K562 (cell line): ENCODE results near the gene ELOF1. TPM values are rescaled to one million over a fixed set of nuclear protein-coding genes. Genes with fewer than 3 reads are reported as not detected.

ENCODE experiments used
- ARID1B ChIP-seq: fragments of 450-650 bp; IDR thresholded peaks from 2 replicates; pipeline ENCODE4 v1.6.1; 2016; ENCODE audit warnings: antibody characterized with exemption, mild to moderate bottlenecking, inconsistent platforms
- EHMT2 ChIP-seq: fragments of 450-650 bp; IDR thresholded peaks from 2 replicates; pipeline ENCODE4 v1.6.1; 2018; ENCODE audit warnings: antibody characterized with exemption
- GATAD2A ChIP-seq: fragments of 450-650 bp; IDR thresholded peaks from 2 replicates; pipeline ENCODE4 v1.6.1; 2017
- KAT2B ChIP-seq: IDR thresholded peaks from one replicate; pipeline ENCODE4 v1.6.1; 2012; ENCODE audit warnings: low read depth, mild to moderate bottlenecking, control low read depth, inconsistent platforms, low read length, moderate library complexity
- KDM1A ChIP-seq, 2 experiments: fragments of 450-650 bp; IDR thresholded peaks; 2 replicates each; pipeline ENCODE4 v1.6.1; 2016; ENCODE audit warnings: mild to moderate bottlenecking in 2 of 2
- NBN ChIP-seq: fragments of 450-650 bp; IDR thresholded peaks from 2 replicates; pipeline ENCODE4 v1.6.1; 2016; ENCODE audit warnings: low read depth, mild to moderate bottlenecking
- NFATC3 ChIP-seq: fragments of 450-650 bp; IDR thresholded peaks from 2 replicates; pipeline ENCODE4 v1.6.1; 2017; ENCODE audit warnings: mild to moderate bottlenecking
- PHB2 ChIP-seq: fragments of 450-650 bp; IDR thresholded peaks from 2 replicates; pipeline ENCODE4 v1.6.1; 2017; ENCODE audit warnings: low read depth
- POLR2B ChIP-seq: fragments of 450-650 bp; IDR thresholded peaks from 2 replicates; pipeline ENCODE4 v1.6.1; 2018; ENCODE audit warnings: low read depth; ENCODE audit not compliant: partially characterized antibody
- POLR2G ChIP-seq: fragments of 200-400 bp; formaldehyde crosslinking; IDR thresholded peaks from 2 replicates; pipeline ENCODE4 v1.6.1; 2017; ENCODE audit warnings: low read depth, mild to moderate bottlenecking, antibody characterized with exemption, low read length, moderate library complexity
- RFX5 ChIP-seq: IDR thresholded peaks from 2 replicates; pipeline ENCODE4 v1.6.1; 2011; ENCODE audit warnings: low read depth, mild to moderate bottlenecking, improper control_type of control experiment, low read length
- SIN3A ChIP-seq, 2 experiments: fragments of 150-350 bp in 1 of 2; IDR thresholded peaks; 2 replicates each; pipeline ENCODE4 v1.6.1; 2011 to 2016; ENCODE audit warnings: borderline replicate concordance in 2 of 2, low read depth in 2 of 2, low read length in 2 of 2, mild to moderate bottlenecking in 2 of 2, moderate library complexity in 2 of 2; ENCODE audit not compliant: control insufficient read depth in 1 of 2
- TARDBP ChIP-seq: fragments of 450-650 bp; IDR thresholded peaks from 2 replicates; pipeline ENCODE4 v1.6.1; 2016
- YY1 ChIP-seq, 3 experiments: IDR thresholded peaks; 2 replicates each; pipeline ENCODE4 v1.6.1; 2011; ENCODE audit warnings: low read length in 2 of 3, mild to moderate bottlenecking in 2 of 3, moderate library complexity in 2 of 3, borderline replicate concordance in 1 of 3, control low read depth in 1 of 3, low read depth in 1 of 3; ENCODE audit not compliant: insufficient read depth in 3 of 3, insufficient replicate concordance in 2 of 3, control insufficient read depth in 1 of 3, insufficient read length in 1 of 3; ENCODE audit errors: extremely low read depth in 1 of 3
- ZNF143 ChIP-seq: sonication (generic); formaldehyde crosslinking; IDR thresholded peaks from 2 replicates; pipeline ENCODE4 v1.9.0; 2022; ENCODE audit warnings: mild to moderate bottlenecking, missing genetic modification reagents
- polyA plus RNA-seq, 8 experiments: library from polyadenylated mRNA; depleted of rRNA in 4 of 8; stranded (reverse) in 5 of 8; unstranded in 3 of 8; fragments of >200 nt; fragmentation: Nextera tagmentation in 2 of 8; fragmentation: Illumina TruSeq in 1 of 8; extraction: Ambion mirVana in 2 of 8; extraction: Trizol in 1 of 8; gene quantifications; 2 replicates each; pipeline versions ENCODE4 v1.2.1 to v1.2.3, GENCODE V29; 2011 to 2014; ENCODE audit warnings: inconsistent platforms in 1 of 8, missing spikeins in 1 of 8
- total RNA-seq, 7 experiments: library from RNA; depleted of rRNA in 6 of 7; stranded (reverse); fragments of >200 nt in 6 of 7; fragmentation: Illumina TruSeq in 2 of 7; extraction: Trizol in 2 of 7; gene quantifications; 2 replicates each; pipeline versions ENCODE4 v1.2.1 to v1.2.3, GENCODE V29; 2011 to 2021; ENCODE audit warnings: low replicate concordance in 1 of 7
- TF ChIP-seq, protein P1 (sequence below): fragments of 200-800 bp; sonication (Bioruptor generic); IDR thresholded peaks from 2 replicates; pipeline ENCODE4 v1.6.1; 2017; ENCODE audit warnings: missing genetic modification characterization, missing compliant biosample characterization
- TF ChIP-seq, protein P2 (sequence below): fragments of 450-650 bp; IDR thresholded peaks from 2 replicates; pipeline ENCODE4 v1.6.1; 2017; ENCODE audit warnings: antibody characterized with exemption
- TF ChIP-seq, protein P3 (sequence below): fragments of 250-450 bp; sonication (Bioruptor Pico); IDR thresholded peaks from 2 replicates; pipeline ENCODE4 v1.8.0; 2022; ENCODE audit warnings: inconsistent platforms
- TF ChIP-seq, protein P4 (sequence below): sonication (generic); formaldehyde crosslinking; IDR thresholded peaks from 2 replicates; pipeline ENCODE4 v1.8.0; 2023; ENCODE audit warnings: missing genetic modification reagents, mild to moderate bottlenecking, borderline replicate concordance

The ELOF1 gene
- total and polyA plus RNA-seq, 9 of the 15 experiments (the other 6 are each of a cell fraction or from before 2014, with no cell fraction given) = 16.7 to 147 (median 74.2) TPM

DNA sequence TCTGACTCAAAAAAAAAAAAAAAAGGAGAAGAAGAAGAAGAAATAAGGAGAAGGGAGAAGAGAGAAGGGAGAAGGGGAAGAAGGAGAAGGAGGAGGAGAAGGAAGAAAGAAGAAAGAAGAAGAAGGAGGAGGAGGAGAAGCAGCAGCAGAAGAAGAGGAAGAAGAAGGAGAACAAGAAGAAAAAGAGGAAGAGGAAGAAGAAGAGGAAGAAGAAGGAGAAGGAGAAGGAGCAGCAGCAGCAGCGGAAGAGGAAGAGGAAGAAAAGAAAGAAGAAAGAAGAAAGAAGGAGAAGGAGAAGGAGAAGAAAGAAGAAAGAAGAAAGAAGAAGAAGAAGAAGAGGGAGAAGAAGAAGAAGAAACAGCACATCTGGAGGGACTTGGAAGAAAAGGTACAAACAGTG lies 24.5 kb downstream of the ELOF1 start (continued):
- no peak for TF ChIP-seq ZNF143 (CRISPR knock-in tag)
- TF ChIP-seq EHMT2 = peak; percentile 62; the same call in 1 of the 2 replicates
- TF ChIP-seq KAT2B = no peak
- no peak for TF ChIP-seq POLR2G
- TF ChIP-seq POLR2B = no peak
- TF ChIP-seq, protein P1, sequence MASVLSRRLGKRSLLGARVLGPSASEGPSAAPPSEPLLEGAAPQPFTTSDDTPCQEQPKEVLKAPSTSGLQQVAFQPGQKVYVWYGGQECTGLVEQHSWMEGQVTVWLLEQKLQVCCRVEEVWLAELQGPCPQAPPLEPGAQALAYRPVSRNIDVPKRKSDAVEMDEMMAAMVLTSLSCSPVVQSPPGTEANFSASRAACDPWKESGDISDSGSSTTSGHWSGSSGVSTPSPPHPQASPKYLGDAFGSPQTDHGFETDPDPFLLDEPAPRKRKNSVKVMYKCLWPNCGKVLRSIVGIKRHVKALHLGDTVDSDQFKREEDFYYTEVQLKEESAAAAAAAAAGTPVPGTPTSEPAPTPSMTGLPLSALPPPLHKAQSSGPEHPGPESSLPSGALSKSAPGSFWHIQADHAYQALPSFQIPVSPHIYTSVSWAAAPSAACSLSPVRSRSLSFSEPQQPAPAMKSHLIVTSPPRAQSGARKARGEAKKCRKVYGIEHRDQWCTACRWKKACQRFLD (CRISPR knock-in tag) = no peak
- TF ChIP-seq, protein P2, sequence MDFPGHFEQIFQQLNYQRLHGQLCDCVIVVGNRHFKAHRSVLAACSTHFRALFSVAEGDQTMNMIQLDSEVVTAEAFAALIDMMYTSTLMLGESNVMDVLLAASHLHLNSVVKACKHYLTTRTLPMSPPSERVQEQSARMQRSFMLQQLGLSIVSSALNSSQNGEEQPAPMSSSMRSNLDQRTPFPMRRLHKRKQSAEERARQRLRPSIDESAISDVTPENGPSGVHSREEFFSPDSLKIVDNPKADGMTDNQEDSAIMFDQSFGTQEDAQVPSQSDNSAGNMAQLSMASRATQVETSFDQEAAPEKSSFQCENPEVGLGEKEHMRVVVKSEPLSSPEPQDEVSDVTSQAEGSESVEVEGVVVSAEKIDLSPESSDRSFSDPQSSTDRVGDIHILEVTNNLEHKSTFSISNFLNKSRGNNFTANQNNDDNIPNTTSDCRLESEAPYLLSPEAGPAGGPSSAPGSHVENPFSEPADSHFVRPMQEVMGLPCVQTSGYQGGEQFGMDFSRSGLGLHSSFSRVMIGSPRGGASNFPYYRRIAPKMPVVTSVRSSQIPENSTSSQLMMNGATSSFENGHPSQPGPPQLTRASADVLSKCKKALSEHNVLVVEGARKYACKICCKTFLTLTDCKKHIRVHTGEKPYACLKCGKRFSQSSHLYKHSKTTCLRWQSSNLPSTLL = no peak
- no peak for TF ChIP-seq YY1 (IDR thresholded peaks at IDR 0.05; ENCODE audit: borderline replicate concordance in 1 of 3, control insufficient read depth in 1 of 3, extremely low read depth in 1 of 3, insufficient read depth in 3 of 3, insufficient read length in 1 of 3, insufficient replicate concordance in 2 of 3, low read depth in 1 of 3, low read length in 2 of 3)
- peak; percentile 14; the same call in 1 of the 2 replicates for TF ChIP-seq PHB2
- peak; percentile 30; the same call in 1 of the 2 replicates for TF ChIP-seq ARID1B
- TF ChIP-seq, protein P3, sequence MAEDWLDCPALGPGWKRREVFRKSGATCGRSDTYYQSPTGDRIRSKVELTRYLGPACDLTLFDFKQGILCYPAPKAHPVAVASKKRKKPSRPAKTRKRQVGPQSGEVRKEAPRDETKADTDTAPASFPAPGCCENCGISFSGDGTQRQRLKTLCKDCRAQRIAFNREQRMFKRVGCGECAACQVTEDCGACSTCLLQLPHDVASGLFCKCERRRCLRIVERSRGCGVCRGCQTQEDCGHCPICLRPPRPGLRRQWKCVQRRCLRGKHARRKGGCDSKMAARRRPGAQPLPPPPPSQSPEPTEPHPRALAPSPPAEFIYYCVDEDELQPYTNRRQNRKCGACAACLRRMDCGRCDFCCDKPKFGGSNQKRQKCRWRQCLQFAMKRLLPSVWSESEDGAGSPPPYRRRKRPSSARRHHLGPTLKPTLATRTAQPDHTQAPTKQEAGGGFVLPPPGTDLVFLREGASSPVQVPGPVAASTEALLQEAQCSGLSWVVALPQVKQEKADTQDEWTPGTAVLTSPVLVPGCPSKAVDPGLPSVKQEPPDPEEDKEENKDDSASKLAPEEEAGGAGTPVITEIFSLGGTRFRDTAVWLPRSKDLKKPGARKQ (CRISPR knock-in tag) = no peak
- TF ChIP-seq GATAD2A = peak; percentile 78
- TF ChIP-seq NBN = no peak
- TF ChIP-seq, protein P4, sequence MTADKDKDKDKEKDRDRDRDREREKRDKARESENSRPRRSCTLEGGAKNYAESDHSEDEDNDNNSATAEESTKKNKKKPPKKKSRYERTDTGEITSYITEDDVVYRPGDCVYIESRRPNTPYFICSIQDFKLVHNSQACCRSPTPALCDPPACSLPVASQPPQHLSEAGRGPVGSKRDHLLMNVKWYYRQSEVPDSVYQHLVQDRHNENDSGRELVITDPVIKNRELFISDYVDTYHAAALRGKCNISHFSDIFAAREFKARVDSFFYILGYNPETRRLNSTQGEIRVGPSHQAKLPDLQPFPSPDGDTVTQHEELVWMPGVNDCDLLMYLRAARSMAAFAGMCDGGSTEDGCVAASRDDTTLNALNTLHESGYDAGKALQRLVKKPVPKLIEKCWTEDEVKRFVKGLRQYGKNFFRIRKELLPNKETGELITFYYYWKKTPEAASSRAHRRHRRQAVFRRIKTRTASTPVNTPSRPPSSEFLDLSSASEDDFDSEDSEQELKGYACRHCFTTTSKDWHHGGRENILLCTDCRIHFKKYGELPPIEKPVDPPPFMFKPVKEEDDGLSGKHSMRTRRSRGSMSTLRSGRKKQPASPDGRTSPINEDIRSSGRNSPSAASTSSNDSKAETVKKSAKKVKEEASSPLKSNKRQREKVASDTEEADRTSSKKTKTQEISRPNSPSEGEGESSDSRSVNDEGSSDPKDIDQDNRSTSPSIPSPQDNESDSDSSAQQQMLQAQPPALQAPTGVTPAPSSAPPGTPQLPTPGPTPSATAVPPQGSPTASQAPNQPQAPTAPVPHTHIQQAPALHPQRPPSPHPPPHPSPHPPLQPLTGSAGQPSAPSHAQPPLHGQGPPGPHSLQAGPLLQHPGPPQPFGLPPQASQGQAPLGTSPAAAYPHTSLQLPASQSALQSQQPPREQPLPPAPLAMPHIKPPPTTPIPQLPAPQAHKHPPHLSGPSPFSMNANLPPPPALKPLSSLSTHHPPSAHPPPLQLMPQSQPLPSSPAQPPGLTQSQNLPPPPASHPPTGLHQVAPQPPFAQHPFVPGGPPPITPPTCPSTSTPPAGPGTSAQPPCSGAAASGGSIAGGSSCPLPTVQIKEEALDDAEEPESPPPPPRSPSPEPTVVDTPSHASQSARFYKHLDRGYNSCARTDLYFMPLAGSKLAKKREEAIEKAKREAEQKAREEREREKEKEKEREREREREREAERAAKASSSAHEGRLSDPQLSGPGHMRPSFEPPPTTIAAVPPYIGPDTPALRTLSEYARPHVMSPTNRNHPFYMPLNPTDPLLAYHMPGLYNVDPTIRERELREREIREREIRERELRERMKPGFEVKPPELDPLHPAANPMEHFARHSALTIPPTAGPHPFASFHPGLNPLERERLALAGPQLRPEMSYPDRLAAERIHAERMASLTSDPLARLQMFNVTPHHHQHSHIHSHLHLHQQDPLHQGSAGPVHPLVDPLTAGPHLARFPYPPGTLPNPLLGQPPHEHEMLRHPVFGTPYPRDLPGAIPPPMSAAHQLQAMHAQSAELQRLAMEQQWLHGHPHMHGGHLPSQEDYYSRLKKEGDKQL = no peak
- no peak for TF ChIP-seq SIN3A (IDR thresholded peaks at IDR 0.05; ENCODE audit: borderline replicate concordance in 2 of 2, control insufficient read depth in 1 of 2, low read depth in 2 of 2, low read length in 2 of 2)
- no peak for TF ChIP-seq RFX5
- no peak for TF ChIP-seq TARDBP
- TF ChIP-seq NFATC3 = no peak
- peak in 1 of 2 experiments; percentile 41; a peak in 1 of 4 replicates for TF ChIP-seq KDM1A (IDR thresholded peaks at IDR 0.05)
